Measurements from ENCODE around the gene RTL10. TPM values are rescaled to one million over a fixed set of nuclear protein-coding genes. Genes with fewer than 3 reads are reported as not detected.

RTL10 gene
- total RNA-seq, 1 donor: 6.4 TPM

- no peaks in the 10 kb centered on the region for H3K9me3 ChIP-seq (ENCODE audit: low read depth, low read length)
- H3K27me3 ChIP-seq (ENCODE audit: insufficient read depth, low read length): no peaks in the 10 kb centered on the region
- no peak overlapping the region for H3K4me3 ChIP-seq (ENCODE audit: low read length)
- H3K4me1 ChIP-seq (ENCODE audit: insufficient read depth, low read length): peaks cover 25% of the 10 kb centered on the region
Measured at GRCh38 chr22:19848298-19849224, 6.1 kb downstream of the RTL10 start.

- Histone ChIP-seq H3K27me3 (ENCODE audit: insufficient read depth, low read length) (no peaks in the 10 kb centered on the region), H3K9me3 (ENCODE audit: low read depth, low read length) (no peaks in the 10 kb centered on the region), H3K4me1 (ENCODE audit: insufficient read depth, low read length) (peaks cover 16% of the 10 kb centered on the region), H3K4me3 (ENCODE audit: low read length) (no peak overlapping the region)
Measured at GRCh38 chr22:19847345-19847632, 7.4 kb downstream of the RTL10 start.

GRCh38 chr22:19846620-19847344 lies 7.9 kb downstream of the RTL10 start:
- H3K4me3 ChIP-seq (ENCODE audit: low read length): no peak overlapping the region
- H3K27me3 ChIP-seq (ENCODE audit: insufficient read depth, low read length): no peaks in the 10 kb centered on the region
- H3K9me3 ChIP-seq (ENCODE audit: low read depth, low read length): no peaks in the 10 kb centered on the region
- peaks cover 16% of the 10 kb centered on the region for H3K4me1 ChIP-seq (ENCODE audit: insufficient read depth, low read length)

- H3K4me3 ChIP-seq (ENCODE audit: low read length): no peak overlapping the region
- no peaks in the 10 kb centered on the region for H3K9me3 ChIP-seq (ENCODE audit: low read depth, low read length)
- H3K27me3 ChIP-seq (ENCODE audit: insufficient read depth, low read length): no peaks in the 10 kb centered on the region
- peaks cover 16% of the 10 kb centered on the region for H3K4me1 ChIP-seq (ENCODE audit: insufficient read depth, low read length)
Measured at GRCh38 chr22:19845054-19845722, 9.5 kb downstream of the RTL10 start.

- no peaks in the 10 kb centered on the region for H3K27me3 ChIP-seq (ENCODE audit: insufficient read depth, low read length)
- peaks cover 16% of the 10 kb centered on the region for H3K4me1 ChIP-seq (ENCODE audit: insufficient read depth, low read length)
- H3K4me3 ChIP-seq (ENCODE audit: low read length): no peak overlapping the region
- H3K9me3 ChIP-seq (ENCODE audit: low read depth, low read length): no peaks in the 10 kb centered on the region
Measured at GRCh38 chr22:19844377-19845053, 10.2 kb downstream of the RTL10 start.

- Histone ChIP-seq H3K4me3 (ENCODE audit: low read length) (no peak overlapping the region), H3K27me3 (ENCODE audit: insufficient read depth, low read length) (no peaks in the 10 kb centered on the region), H3K9me3 (ENCODE audit: low read depth, low read length) (no peaks in the 10 kb centered on the region), H3K4me1 (ENCODE audit: insufficient read depth, low read length) (peaks cover 16% of the 10 kb centered on the region)
Measured at GRCh38 chr22:19843857-19844376, 10.8 kb downstream of the RTL10 start.

- Histone ChIP-seq H3K9me3 (ENCODE audit: low read depth, low read length) (no peaks in the 10 kb centered on the region), H3K4me3 (ENCODE audit: low read length) (no peak overlapping the region), H3K4me1 (ENCODE audit: insufficient read depth, low read length) (peaks cover 16% of the 10 kb centered on the region), H3K27me3 (ENCODE audit: insufficient read depth, low read length) (no peaks in the 10 kb centered on the region)
Measured at GRCh38 chr22:19843107-19843856, 11.4 kb downstream of the RTL10 start.

GRCh38 chr22:19842393-19843106 lies 12.1 kb downstream of the RTL10 start:
- no peak overlapping the region for H3K4me3 ChIP-seq (ENCODE audit: low read length)
- no peaks in the 10 kb centered on the region for H3K9me3 ChIP-seq (ENCODE audit: low read depth, low read length)
- no peaks in the 10 kb centered on the region for H3K27me3 ChIP-seq (ENCODE audit: insufficient read depth, low read length)
- peaks cover 16% of the 10 kb centered on the region for H3K4me1 ChIP-seq (ENCODE audit: insufficient read depth, low read length)

- H3K9me3 ChIP-seq (ENCODE audit: low read depth, low read length): no peaks in the 10 kb centered on the region
- no peak overlapping the region for H3K4me3 ChIP-seq (ENCODE audit: low read length)
- H3K4me1 ChIP-seq (ENCODE audit: insufficient read depth, low read length): peaks cover 16% of the 10 kb centered on the region
- no peaks in the 10 kb centered on the region for H3K27me3 ChIP-seq (ENCODE audit: insufficient read depth, low read length)
Measured at GRCh38 chr22:19841641-19842392, 12.9 kb downstream of the RTL10 start.

- Histone ChIP-seq H3K9me3 (ENCODE audit: low read depth, low read length) (no peaks in the 10 kb centered on the region), H3K4me1 (ENCODE audit: insufficient read depth, low read length) (peaks cover 16% of the 10 kb centered on the region), H3K27me3 (ENCODE audit: insufficient read depth, low read length) (no peaks in the 10 kb centered on the region), H3K4me3 (ENCODE audit: low read length) (no peak overlapping the region)
Measured at GRCh38 chr22:19840955-19841640, 13.6 kb downstream of the RTL10 start.

- Histone ChIP-seq H3K27me3 (ENCODE audit: insufficient read depth, low read length) (no peaks in the 10 kb centered on the region), H3K9me3 (ENCODE audit: low read depth, low read length) (no peaks in the 10 kb centered on the region), H3K4me1 (ENCODE audit: insufficient read depth, low read length) (peaks cover 13% of the 10 kb centered on the region), H3K4me3 (ENCODE audit: low read length) (no peak overlapping the region)
Measured at GRCh38 chr22:19840059-19840458, 14.6 kb downstream of the RTL10 start.

- Histone ChIP-seq H3K9me3 (ENCODE audit: low read depth, low read length) (no peaks in the 10 kb centered on the region), H3K27me3 (ENCODE audit: insufficient read depth, low read length) (no peaks in the 10 kb centered on the region), H3K4me1 (ENCODE audit: insufficient read depth, low read length) (no peaks in the 10 kb centered on the region), H3K4me3 (ENCODE audit: low read length) (no peak overlapping the region)
Measured at GRCh38 chr22:19837915-19838314, 16.8 kb downstream of the RTL10 start.

- Histone ChIP-seq H3K4me1 (ENCODE audit: insufficient read depth, low read length) (no peaks in the 10 kb centered on the region), H3K4me3 (ENCODE audit: low read length) (no peak overlapping the region), H3K27me3 (ENCODE audit: insufficient read depth, low read length) (no peaks in the 10 kb centered on the region), H3K9me3 (ENCODE audit: low read depth, low read length) (no peaks in the 10 kb centered on the region)
Measured at GRCh38 chr22:19836512-19836911, 18.2 kb downstream of the RTL10 start.
